ENCODE measurements around the gene CRIP3.

The CRIP3 gene

DNA sequence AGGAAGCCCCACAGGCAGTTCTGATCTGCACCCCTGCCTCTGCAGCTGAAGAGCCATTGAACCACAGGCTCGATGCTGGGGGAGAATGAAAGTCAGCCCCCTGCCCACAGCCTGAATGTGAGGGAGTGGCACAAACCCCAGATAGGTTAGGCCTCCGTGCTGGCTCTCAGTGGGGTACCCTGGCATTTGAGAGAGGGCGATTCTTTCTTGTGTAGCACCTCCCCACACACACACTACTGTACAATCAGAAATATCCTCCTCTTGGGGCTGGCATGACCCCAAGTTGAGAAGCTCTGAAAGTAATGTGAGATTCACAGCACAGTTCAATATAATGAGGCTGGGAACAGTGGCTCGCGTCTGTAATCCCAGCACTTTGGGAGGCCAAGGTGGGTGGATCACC, 47.4 kb downstream of the CRIP3 start:
- TF ChIP-seq, protein P1, sequence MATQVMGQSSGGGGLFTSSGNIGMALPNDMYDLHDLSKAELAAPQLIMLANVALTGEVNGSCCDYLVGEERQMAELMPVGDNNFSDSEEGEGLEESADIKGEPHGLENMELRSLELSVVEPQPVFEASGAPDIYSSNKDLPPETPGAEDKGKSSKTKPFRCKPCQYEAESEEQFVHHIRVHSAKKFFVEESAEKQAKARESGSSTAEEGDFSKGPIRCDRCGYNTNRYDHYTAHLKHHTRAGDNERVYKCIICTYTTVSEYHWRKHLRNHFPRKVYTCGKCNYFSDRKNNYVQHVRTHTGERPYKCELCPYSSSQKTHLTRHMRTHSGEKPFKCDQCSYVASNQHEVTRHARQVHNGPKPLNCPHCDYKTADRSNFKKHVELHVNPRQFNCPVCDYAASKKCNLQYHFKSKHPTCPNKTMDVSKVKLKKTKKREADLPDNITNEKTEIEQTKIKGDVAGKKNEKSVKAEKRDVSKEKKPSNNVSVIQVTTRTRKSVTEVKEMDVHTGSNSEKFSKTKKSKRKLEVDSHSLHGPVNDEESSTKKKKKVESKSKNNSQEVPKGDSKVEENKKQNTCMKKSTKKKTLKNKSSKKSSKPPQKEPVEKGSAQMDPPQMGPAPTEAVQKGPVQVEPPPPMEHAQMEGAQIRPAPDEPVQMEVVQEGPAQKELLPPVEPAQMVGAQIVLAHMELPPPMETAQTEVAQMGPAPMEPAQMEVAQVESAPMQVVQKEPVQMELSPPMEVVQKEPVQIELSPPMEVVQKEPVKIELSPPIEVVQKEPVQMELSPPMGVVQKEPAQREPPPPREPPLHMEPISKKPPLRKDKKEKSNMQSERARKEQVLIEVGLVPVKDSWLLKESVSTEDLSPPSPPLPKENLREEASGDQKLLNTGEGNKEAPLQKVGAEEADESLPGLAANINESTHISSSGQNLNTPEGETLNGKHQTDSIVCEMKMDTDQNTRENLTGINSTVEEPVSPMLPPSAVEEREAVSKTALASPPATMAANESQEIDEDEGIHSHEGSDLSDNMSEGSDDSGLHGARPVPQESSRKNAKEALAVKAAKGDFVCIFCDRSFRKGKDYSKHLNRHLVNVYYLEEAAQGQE (IDR thresholded peaks at IDR 0.05; ENCODE audit: insufficient read depth in 1 of 2, low read depth in 2 of 2, low read length in 2 of 2): no peak
- TF ChIP-seq FOXP2 (optimal IDR thresholded peaks at IDR 0.05; ENCODE audit: borderline replicate concordance, extremely low read depth, extremely low read length, insufficient read depth) (no peak), POLR2AphosphoS5 (IDR thresholded peaks at IDR 0.05; ENCODE audit: low read depth, low read length) (no peak), SIN3A (IDR thresholded peaks at IDR 0.05; ENCODE audit: borderline replicate concordance, insufficient read depth, low read length) (no peak), TAF1 (IDR thresholded peaks at IDR 0.05; ENCODE audit: borderline replicate concordance, insufficient read depth, low read length) (no peak)

DNA sequence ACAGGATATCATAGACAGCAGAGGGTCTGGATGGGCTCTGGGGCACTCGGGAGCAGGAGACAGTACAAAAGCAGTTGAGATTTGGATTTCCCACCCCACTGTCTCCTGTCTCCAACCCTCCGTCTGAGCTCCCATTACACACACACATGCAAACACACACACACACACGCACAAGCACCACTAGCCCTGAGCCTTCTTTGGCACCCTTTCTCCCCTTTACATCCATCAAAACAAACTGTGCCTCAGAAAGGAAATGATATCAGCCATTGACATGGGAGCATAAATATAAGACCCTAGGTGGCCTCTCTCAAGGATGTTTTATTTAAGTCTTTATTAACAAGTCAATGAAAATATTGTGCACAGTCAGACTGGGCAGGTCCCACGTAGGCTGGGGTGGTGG, 47.8 kb downstream of the CRIP3 start:
- TF ChIP-seq FOXP2 (optimal IDR thresholded peaks at IDR 0.05; ENCODE audit: borderline replicate concordance, extremely low read depth, extremely low read length, insufficient read depth): no peak
- no peak for TF ChIP-seq SIN3A (IDR thresholded peaks at IDR 0.05; ENCODE audit: borderline replicate concordance, insufficient read depth, low read length)
- TF ChIP-seq, protein P1 (IDR thresholded peaks at IDR 0.05; ENCODE audit: insufficient read depth in 1 of 2, low read depth in 2 of 2, low read length in 2 of 2): no peak
- TF ChIP-seq POLR2AphosphoS5 (IDR thresholded peaks at IDR 0.05; ENCODE audit: low read depth, low read length): no peak
- no peak for TF ChIP-seq TAF1 (IDR thresholded peaks at IDR 0.05; ENCODE audit: borderline replicate concordance, insufficient read depth, low read length)

DNA sequence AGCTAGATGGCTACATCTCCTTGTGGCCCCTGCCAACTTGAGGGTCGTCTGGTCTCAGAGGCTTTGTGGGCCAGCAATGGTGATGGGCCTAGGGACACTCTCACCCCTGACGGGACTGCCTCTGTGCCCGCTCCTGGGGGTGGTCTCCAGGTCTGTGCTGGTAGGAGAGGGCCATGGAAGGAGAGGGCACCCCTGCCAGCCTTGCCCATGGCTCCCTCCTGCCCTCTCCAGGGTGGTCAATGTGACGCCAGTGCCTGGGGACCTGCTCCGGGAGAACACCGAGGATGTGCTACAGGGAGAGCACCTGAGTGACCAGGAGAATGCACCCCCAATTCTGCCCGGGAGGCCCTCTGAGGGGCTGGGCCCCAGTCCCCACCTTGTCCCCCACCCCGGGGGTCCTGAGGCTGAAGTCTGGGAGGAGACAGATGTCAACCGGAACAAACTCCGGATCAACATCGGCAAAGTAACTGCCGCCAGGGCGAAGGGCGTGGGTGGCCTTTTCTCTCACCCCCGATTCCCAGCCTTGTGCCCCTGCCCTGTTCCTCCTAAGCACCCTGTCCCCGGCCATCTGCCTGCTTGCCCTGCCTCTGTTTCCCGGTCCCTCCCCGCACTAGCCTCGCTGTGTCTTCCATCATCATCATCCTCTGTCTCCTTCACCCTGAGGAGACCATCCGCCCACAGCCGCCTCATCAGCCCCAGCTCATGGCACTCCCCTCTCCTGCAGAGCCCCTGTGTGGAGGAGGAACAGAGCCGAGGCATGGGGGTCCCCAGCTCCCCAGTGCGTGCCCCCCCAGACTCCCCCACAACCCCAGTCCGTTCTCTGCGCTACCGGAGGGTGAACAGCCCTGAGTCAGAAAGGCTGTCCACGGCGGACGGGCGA, 49.6 kb downstream of the CRIP3 start:
- TF ChIP-seq, protein P1 (IDR thresholded peaks at IDR 0.05; ENCODE audit: insufficient read depth in 1 of 2, low read depth in 2 of 2, low read length in 2 of 2): no peak
- TF ChIP-seq POLR2AphosphoS5 (IDR thresholded peaks at IDR 0.05; ENCODE audit: low read depth, low read length) (no peak), SIN3A (IDR thresholded peaks at IDR 0.05; ENCODE audit: borderline replicate concordance, insufficient read depth, low read length) (no peak)

DNA sequence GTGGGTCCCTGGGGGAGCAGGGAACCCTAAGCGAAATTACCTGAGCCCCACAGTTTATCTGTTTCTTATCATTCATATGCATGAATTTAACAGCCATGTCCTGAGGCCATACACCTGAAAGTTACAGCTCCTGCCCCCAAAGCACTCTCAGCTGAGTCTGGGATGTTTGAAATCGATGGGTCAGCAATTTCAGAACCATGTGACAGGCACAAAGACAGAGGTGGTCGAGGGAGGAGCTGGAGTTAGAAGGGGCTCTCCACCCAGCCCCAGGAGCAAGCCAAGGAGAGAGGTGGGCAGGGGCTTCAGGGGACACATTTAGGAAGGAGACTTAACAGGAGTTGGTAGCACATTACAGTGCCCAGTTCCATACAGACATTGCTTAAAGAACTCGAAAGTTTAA, 50.4 kb downstream of the CRIP3 start:
- TF ChIP-seq POLR2AphosphoS5 (IDR thresholded peaks at IDR 0.05; ENCODE audit: low read depth, low read length) (no peak), FOXP2 (optimal IDR thresholded peaks at IDR 0.05; ENCODE audit: borderline replicate concordance, extremely low read depth, extremely low read length, insufficient read depth) (no peak), TAF1 (IDR thresholded peaks at IDR 0.05; ENCODE audit: borderline replicate concordance, insufficient read depth, low read length) (no peak), SIN3A (IDR thresholded peaks at IDR 0.05; ENCODE audit: borderline replicate concordance, insufficient read depth, low read length) (no peak)
- TF ChIP-seq, protein P1 (IDR thresholded peaks at IDR 0.05; ENCODE audit: insufficient read depth in 1 of 2, low read depth in 2 of 2, low read length in 2 of 2): no peak
